ENCODE results near the gene RUNX3. TPM values are rescaled to one million over a fixed set of nuclear protein-coding genes. Genes with fewer than 3 reads are reported as not detected.

RUNX3 gene
- total and polyA plus RNA-seq, 2 donors from 2014 or later, result 0.47 to 7.9 TPM

GRCh38 chr1:24931468-24932231 is 1.6 kb upstream of the RUNX3 start:
- DNase-seq (peak in 1 of 5 donors; percentile 33), FAIRE-seq (no peak)
- Histone ChIP-seq H3K27ac (ENCODE audit: low read depth in 2 of 2, low read length in 2 of 2) (no peak overlapping the region), H3K4me1 (ENCODE audit: control insufficient read depth in 2 of 3, insufficient read depth in 2 of 3, low read depth in 1 of 3, low read length in 3 of 3) (peaks cover 0 to 6% (median 0%) of the 10 kb centered on the region in 3 donors), H3K36me3 (ENCODE audit: control insufficient read depth in 2 of 3, insufficient read depth in 3 of 3, low read length in 3 of 3) (no peaks in the 10 kb centered on the region), H3K4me3 (ENCODE audit: low read length in 3 of 3) (peak overlapping the region in 2 of 3 donors; percentile 29 to 41), H3K9ac (ENCODE audit: low read length in 3 of 3) (no peak overlapping the region), H3K9me3 (ENCODE audit: control insufficient read depth in 2 of 3, insufficient read depth in 1 of 3, low read length in 3 of 3) (no peaks in the 10 kb centered on the region), H3K27me3 (ENCODE audit: control insufficient read depth, insufficient read depth, low read length) (peaks cover 59% of the 10 kb centered on the region)
- intact Hi-C loops (cut with DNase I), result no loop called here
- no peak for TF ChIP-seq CTCF (IDR thresholded peaks at IDR 0.05; ENCODE audit: borderline replicate concordance, extremely low read depth, insufficient read depth)

GRCh38 chr1:24931146-24931467 is 1.0 kb upstream of the RUNX3 start:
- peaks cover 59% of the 10 kb centered on the region for H3K27me3 ChIP-seq (ENCODE audit: control insufficient read depth, insufficient read depth, low read length)
- no peak overlapping the region for H3K27ac ChIP-seq (ENCODE audit: low read depth in 2 of 2, low read length in 2 of 2)
- intact Hi-C loops (cut with DNase I), result no loop called here
- no peak for FAIRE-seq
- no peak overlapping the region for H3K9ac ChIP-seq (ENCODE audit: low read length in 3 of 3)
- no peaks in the 10 kb centered on the region for H3K36me3 ChIP-seq (ENCODE audit: control insufficient read depth in 2 of 3, insufficient read depth in 3 of 3, low read length in 3 of 3)
- DNase-seq, result peak in 2 of 5 donors; percentile 29 to 45
- no peak overlapping the region for H3K4me3 ChIP-seq (ENCODE audit: low read length in 3 of 3)
- peaks cover 0 to 6% (median 0%) of the 10 kb centered on the region in 3 donors for H3K4me1 ChIP-seq (ENCODE audit: control insufficient read depth in 2 of 3, insufficient read depth in 2 of 3, low read depth in 1 of 3, low read length in 3 of 3)
- no peaks in the 10 kb centered on the region for H3K9me3 ChIP-seq (ENCODE audit: control insufficient read depth in 2 of 3, insufficient read depth in 1 of 3, low read length in 3 of 3)
- no peak for TF ChIP-seq CTCF (IDR thresholded peaks at IDR 0.05; ENCODE audit: borderline replicate concordance, extremely low read depth, insufficient read depth)

- Histone ChIP-seq H3K27me3 (ENCODE audit: control insufficient read depth, insufficient read depth, low read length) (peaks cover 61% of the 10 kb centered on the region), H3K4me3 (ENCODE audit: low read length in 3 of 3) (no peak overlapping the region), H3K4me1 (ENCODE audit: control insufficient read depth in 2 of 3, insufficient read depth in 2 of 3, low read depth in 1 of 3, low read length in 3 of 3) (peaks cover 0 to 6% (median 0%) of the 10 kb centered on the region in 3 donors), H3K27ac (ENCODE audit: low read depth in 2 of 2, low read length in 2 of 2) (no peak overlapping the region), H3K36me3 (ENCODE audit: control insufficient read depth in 2 of 3, insufficient read depth in 3 of 3, low read length in 3 of 3) (no peaks in the 10 kb centered on the region), H3K9me3 (ENCODE audit: control insufficient read depth in 2 of 3, insufficient read depth in 1 of 3, low read length in 3 of 3) (no peaks in the 10 kb centered on the region), H3K9ac (ENCODE audit: low read length in 3 of 3) (no peak overlapping the region)
- intact Hi-C loops (cut with DNase I), result no loop called here
- DNase-seq, result peak in 2 of 5 donors; percentile 32 to 43
- TF ChIP-seq CTCF (IDR thresholded peaks at IDR 0.05; ENCODE audit: borderline replicate concordance, extremely low read depth, insufficient read depth), result no peak
- no peak for FAIRE-seq
These were observed 447 bp downstream of the RUNX3 start for GRCh38 chr1:24929398-24930259.
